ENCODE results near the gene CHD5. TPM values are rescaled to one million over a fixed set of nuclear protein-coding genes. Genes with fewer than 3 reads are reported as not detected.

CHD5 gene
- polyA plus RNA-seq, 3 donors = 0.07 TPM; not detected in 2

GRCh38 chr1:6057170-6057845 is 122.8 kb downstream of the CHD5 start:
- Histone ChIP-seq H3K36me3 (replicated peaks in 1 of 2; ENCODE audit: control insufficient read depth in 1 of 2, insufficient read depth in 2 of 2, low read length in 2 of 2) (peaks cover 29 to 57% of the 10 kb centered on the region in 2 donors), H3K79me2 (ENCODE audit: insufficient read depth, low read length) (peaks cover 78% of the 10 kb centered on the region), H3K4me3 (replicated peaks in 1 of 3; ENCODE audit: low read depth in 2 of 3, low read length in 3 of 3) (peak overlapping the region in 1 of 3 experiments; percentile 59), H3K27ac (ENCODE audit: low read depth in 1 of 2, low read length in 2 of 2) (peak overlapping the region; percentile 73 to 84), H3K9me3 (replicated peaks in 1 of 2; ENCODE audit: control insufficient read depth in 1 of 2, insufficient read depth in 1 of 2, low read length in 2 of 2) (no peaks in the 10 kb centered on the region), H3K4me1 (ENCODE audit: control insufficient read depth in 1 of 2, insufficient read depth in 2 of 2, low read length in 2 of 2) (peaks cover 51 to 57% of the 10 kb centered on the region in 2 donors), H2AFZ (ENCODE audit: insufficient read depth, low read depth, low read length, poor library complexity, severe bottlenecking) (no peak overlapping the region), H3K4me2 (replicated peaks; ENCODE audit: extremely low read depth, low read length, poor library complexity, severe bottlenecking) (peak overlapping the region; percentile 68), H3K27me3 (ENCODE audit: control insufficient read depth in 2 of 2, insufficient read depth in 2 of 2, low read length in 2 of 2) (no peaks in the 10 kb centered on the region), H4K20me1 (ENCODE audit: insufficient read depth, low read length) (peaks cover 100% of the 10 kb centered on the region), H3K9ac (ENCODE audit: insufficient read depth, low read length, poor library complexity, severe bottlenecking) (peak overlapping the region; percentile 10)
- intact Hi-C loops (cut with micrococcal nuclease) = loop anchor here in 1 of 2 donors (10.0 kb wide), 2 partner anchors 147 to 187 kb away; partner anchors contain the start of genes HES3 and RNF207
- Mint-ChIP-seq H3K4me3 (peak overlapping the region in 1 of 2 donors; percentile 92), H3K4me1 (peaks cover 62% of the 10 kb centered on the region), H3K36me3 (peaks cover 41 to 71% of the 10 kb centered on the region in 2 donors), H3K27ac (peak overlapping the region; percentile 82 to 92 (median 91)), H3K9me3 (peaks cover 0 to 2% (median 0%) of the 10 kb centered on the region in 7 donors), H3K27me3 (ENCODE audit: low read depth in 3 of 3) (peaks cover 0 to 1% (median 0%) of the 10 kb centered on the region in 3 donors)
- TF ChIP-seq, protein P1, sequence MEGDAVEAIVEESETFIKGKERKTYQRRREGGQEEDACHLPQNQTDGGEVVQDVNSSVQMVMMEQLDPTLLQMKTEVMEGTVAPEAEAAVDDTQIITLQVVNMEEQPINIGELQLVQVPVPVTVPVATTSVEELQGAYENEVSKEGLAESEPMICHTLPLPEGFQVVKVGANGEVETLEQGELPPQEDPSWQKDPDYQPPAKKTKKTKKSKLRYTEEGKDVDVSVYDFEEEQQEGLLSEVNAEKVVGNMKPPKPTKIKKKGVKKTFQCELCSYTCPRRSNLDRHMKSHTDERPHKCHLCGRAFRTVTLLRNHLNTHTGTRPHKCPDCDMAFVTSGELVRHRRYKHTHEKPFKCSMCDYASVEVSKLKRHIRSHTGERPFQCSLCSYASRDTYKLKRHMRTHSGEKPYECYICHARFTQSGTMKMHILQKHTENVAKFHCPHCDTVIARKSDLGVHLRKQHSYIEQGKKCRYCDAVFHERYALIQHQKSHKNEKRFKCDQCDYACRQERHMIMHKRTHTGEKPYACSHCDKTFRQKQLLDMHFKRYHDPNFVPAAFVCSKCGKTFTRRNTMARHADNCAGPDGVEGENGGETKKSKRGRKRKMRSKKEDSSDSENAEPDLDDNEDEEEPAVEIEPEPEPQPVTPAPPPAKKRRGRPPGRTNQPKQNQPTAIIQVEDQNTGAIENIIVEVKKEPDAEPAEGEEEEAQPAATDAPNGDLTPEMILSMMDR (IDR thresholded peaks at IDR 0.05) = no peak
- DNase-seq = no peak
- WGBS (ENCODE audit: insufficient coverage) = 93% methylated on average over 8 of the region's 9 CpGs

GRCh38 chr1:6056572-6056948 is 123.6 kb downstream of the CHD5 start:
- Histone ChIP-seq H3K36me3 (replicated peaks in 1 of 2; ENCODE audit: control insufficient read depth in 1 of 2, insufficient read depth in 2 of 2, low read length in 2 of 2) (peaks cover 29 to 58% of the 10 kb centered on the region in 2 donors), H3K27me3 (ENCODE audit: control insufficient read depth in 2 of 2, insufficient read depth in 2 of 2, low read length in 2 of 2) (no peaks in the 10 kb centered on the region), H3K4me2 (replicated peaks; ENCODE audit: extremely low read depth, low read length, poor library complexity, severe bottlenecking) (peak overlapping the region; percentile 68), H3K9ac (ENCODE audit: insufficient read depth, low read length, poor library complexity, severe bottlenecking) (peak overlapping the region; percentile 10), H3K4me1 (ENCODE audit: control insufficient read depth in 1 of 2, insufficient read depth in 2 of 2, low read length in 2 of 2) (peaks cover 51 to 57% of the 10 kb centered on the region in 2 donors), H4K20me1 (ENCODE audit: insufficient read depth, low read length) (peaks cover 100% of the 10 kb centered on the region), H2AFZ (ENCODE audit: insufficient read depth, low read depth, low read length, poor library complexity, severe bottlenecking) (no peak overlapping the region), H3K4me3 (replicated peaks in 1 of 3; ENCODE audit: low read depth in 2 of 3, low read length in 3 of 3) (peak overlapping the region in 1 of 3 experiments; percentile 59), H3K79me2 (ENCODE audit: insufficient read depth, low read length) (peaks cover 75% of the 10 kb centered on the region), H3K9me3 (replicated peaks in 1 of 2; ENCODE audit: control insufficient read depth in 1 of 2, insufficient read depth in 1 of 2, low read length in 2 of 2) (no peaks in the 10 kb centered on the region), H3K27ac (ENCODE audit: low read depth in 1 of 2, low read length in 2 of 2) (peak overlapping the region; percentile 73 to 84)
- Mint-ChIP-seq H3K27ac (peak overlapping the region; percentile 48 to 92 (median 91)), H3K36me3 (peaks cover 41 to 69% of the 10 kb centered on the region in 2 donors), H3K27me3 (ENCODE audit: low read depth in 3 of 3) (peaks cover 0 to 1% (median 0%) of the 10 kb centered on the region in 3 donors), H3K9me3 (peaks cover 0 to 2% (median 0%) of the 10 kb centered on the region in 7 donors), H3K4me3 (peak overlapping the region; percentile 58 to 92), H3K4me1 (peaks cover 62% of the 10 kb centered on the region)
- WGBS (ENCODE audit: insufficient coverage) = 9% methylated on average over 7 of the region's 8 CpGs
- TF ChIP-seq, protein P1 (IDR thresholded peaks at IDR 0.05) = no peak
- intact Hi-C loops (cut with micrococcal nuclease) = loop anchor here in 1 of 2 donors (10.0 kb wide), 2 partner anchors 148 to 188 kb away; partner anchors contain the start of genes HES3 and RNF207
- DNase-seq = peak; percentile 45 to 72 (median 62)

Data from CD14-positive monocyte (primary cell).